Activated CD4-positive, CD25-positive, alpha-beta regulatory T cell treated with anti-CD3 and anti-CD28 coated beads, Interleukin-2, amount 50 U/mL, for 24 hours (primary cell): Measurements from ENCODE around the gene L3MBTL4.

ENCODE experiments used
- ATAC-seq, 2 donors: fragments of 150-1000 bp; cut with Tn5 transposase; one replicate each; pipeline ENCODE4 v1.10.0; 2021; ENCODE audit warnings: mild to moderate bottlenecking in 1 of 2, moderate library complexity in 1 of 2

The L3MBTL4 gene

GRCh38 chr18:5948781-5949180 lies 465.9 kb downstream of the L3MBTL4 start:
- ATAC-seq: no peak

- ATAC-seq: no peak
Measured at GRCh38 chr18:5948237-5948636, 466.5 kb downstream of the L3MBTL4 start.

DNA sequence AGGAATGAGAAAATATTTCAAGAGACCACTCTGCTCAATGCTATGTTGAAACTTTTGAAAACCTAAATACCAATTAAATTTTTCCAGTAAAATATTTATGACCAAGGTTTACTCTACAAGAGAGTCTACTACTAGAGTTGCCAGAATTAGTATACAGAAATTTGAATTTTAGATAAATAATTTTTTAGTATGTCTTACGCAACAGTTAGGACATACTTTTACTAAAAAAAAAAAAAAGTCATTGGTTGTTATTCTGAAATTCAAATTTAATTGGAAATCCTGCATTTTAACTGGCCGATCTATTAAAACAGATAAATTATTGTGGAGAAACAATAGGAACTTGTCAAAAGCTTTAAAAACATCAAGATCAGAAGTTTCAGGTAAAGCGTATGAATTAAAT lies 470.3 kb downstream of the L3MBTL4 start:
- ATAC-seq: no peak

DNA sequence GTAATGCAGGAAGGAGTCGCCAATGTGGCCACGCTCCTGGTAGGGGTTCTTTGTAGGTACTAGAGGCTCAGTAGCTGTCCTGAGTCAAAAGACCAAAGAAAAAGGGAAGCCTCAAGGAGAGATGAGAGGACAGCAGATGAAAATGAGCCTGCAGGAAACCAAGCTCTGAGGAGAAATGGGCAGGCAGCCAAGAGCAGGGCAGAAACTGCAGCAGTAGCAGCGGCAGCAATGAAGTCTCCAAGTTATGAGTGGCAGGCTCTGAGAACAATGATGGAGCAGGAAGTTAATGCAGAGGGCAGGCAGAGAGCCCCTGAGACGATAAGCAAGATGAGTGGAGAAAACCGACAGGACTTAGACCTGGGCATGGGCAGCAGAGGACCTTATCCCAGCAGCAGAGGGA lies 471.2 kb downstream of the L3MBTL4 start:
- ATAC-seq: no peak

- ATAC-seq: no peak
Measured at GRCh38 chr18:5942591-5942990, 472.1 kb downstream of the L3MBTL4 start.

DNA sequence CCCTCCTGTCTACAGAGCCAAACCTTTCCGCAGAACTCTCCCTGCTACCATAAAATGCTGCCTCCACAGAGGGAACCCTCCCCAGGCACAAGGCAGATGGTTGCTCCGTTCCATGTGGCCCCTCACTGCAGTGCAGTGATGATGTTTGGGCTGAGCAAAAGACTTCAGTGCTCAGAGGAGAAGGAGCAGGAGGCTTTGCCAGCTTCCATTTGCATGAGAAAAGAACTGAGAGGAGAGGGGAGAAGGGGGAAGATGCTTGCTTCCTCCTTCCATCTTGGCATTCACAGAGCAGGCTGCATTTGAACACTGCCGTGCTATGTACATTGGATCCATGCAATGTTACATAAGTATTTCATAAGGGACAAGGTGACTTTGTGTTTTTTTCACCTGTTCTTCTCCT lies 472.8 kb downstream of the L3MBTL4 start:
- no peak for ATAC-seq

DNA sequence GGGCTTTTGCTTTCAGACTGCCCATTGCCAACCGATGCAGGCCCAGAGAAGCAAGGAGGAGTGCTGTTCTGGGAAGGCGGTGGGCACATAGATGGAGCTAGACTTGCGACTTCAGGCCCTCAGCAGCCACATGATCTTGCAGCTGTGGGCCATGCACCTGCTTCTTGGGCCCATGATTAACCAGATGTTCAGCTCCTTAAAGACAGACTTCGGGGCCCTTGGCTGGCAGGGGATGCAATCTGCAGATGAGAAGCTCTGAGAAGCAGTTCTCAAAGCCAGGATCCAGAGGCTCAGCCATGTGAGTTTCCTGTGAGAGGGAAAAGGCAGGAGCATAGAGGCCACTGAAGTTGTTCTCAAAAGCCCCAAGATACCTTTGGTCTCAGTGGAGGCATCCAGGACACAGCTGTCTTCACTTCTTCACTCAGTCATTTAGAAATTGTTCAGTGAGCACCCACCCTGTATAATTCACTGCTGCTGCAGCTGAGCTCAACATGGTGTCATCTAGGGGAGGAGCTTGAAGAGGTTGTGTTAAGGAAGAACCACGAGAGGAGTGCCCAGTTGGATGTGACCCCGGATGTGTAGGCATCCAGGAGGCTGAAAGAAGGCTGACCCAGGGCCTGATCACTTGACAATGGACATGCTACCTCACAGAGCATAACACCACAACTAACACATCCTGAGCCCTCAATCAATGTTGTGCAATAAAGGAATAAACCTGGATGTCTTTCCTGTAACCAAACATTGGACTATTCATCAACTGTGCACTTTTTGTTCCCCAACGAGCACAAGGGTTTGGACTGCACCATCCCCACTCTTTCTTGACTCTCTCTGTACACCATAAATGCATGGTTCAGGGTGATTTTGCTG lies 474.7 kb downstream of the L3MBTL4 start:
- no peak for ATAC-seq

- ATAC-seq: no peak
Measured at GRCh38 chr18:5937795-5938194, 476.9 kb downstream of the L3MBTL4 start.

- ATAC-seq: no peak
Measured at GRCh38 chr18:5937121-5937520, 477.6 kb downstream of the L3MBTL4 start.

- ATAC-seq: no peak
Measured at GRCh38 chr18:5930789-5931188, 483.9 kb downstream of the L3MBTL4 start.

DNA sequence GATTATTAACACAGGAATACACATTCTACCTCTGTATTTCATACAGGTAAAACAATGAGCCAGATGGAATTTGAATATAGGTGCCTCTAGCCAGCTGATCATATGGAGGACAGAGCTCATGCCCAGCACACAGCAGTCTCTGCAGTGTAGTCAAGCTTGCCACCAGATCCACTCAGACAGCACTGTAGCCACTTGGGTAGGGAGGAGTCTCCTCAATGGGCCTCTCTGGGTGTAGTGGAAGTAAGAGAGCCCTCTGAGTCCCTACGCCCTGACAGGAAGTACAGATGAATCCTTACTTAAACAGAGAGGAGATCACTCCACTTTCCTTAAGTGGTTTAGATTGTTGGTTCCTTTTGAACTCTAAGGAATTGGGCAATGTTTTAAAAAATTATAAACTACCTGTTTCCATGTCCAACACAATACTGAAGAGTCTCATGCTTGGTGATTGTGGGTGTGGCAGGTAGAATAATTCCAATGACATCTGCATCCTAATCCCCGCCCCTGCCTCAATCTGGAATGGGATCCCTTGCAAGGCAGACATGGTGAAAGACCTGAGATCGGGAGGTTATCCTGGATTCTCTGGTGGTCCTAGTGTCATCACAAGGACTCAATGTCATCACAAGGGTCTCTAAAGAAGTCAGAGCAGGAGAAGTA lies 496.4 kb downstream of the L3MBTL4 start:
- ATAC-seq: no peak

DNA sequence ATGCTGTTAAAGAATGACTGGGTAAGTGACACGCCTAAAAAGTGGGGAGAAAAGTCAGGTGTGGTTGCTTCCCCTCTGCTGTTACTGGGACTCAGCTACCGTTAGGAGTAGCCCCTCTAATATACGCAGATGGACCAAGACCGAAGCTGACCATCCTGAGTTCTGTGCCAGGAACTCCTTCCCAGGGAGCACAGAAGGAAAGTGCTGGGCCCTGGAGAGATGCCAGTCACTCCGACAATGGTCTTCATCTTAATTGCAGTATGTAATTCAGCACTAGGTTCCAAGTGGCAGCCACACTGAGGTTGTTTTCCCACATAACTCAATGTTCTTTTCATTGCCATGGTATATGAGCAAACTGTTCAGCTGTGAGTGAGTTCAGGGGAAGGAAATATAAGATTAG lies 499.8 kb downstream of the L3MBTL4 start:
- no peak for ATAC-seq

DNA sequence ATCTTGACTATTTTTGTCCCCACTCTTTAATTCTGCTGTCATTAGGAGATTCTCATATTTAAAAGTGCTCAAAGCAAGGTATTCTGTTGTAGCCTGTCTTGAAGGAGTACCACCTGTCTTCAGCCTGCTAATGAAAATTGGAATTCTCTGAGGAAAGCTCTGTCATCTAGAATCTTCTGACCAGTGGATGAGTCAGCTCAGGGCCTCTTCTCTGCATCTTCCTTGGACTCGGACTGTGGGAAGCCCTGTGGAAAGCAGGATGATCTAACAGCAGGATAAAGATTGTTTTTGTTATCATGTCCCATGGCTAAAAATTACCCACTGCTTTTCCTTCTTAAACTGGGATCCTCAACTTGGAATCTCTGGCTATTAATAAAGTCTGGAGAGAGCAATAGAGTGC lies 500.7 kb downstream of the L3MBTL4 start:
- ATAC-seq: no peak

GRCh38 chr18:5912566-5912965 lies 502.1 kb downstream of the L3MBTL4 start:
- no peak for ATAC-seq

- ATAC-seq: no peak
Measured at GRCh38 chr18:5909125-5909524, 505.6 kb downstream of the L3MBTL4 start.
